ENCODE results near the gene C1orf21.

C1orf21 gene

GRCh38 chr1:184443201-184443600 lies 56.4 kb downstream of the C1orf21 start:
- no peak for DNase-seq (ENCODE audit: extremely low spot score)
- ChIA-PET POLR2A (no interaction called here), CTCF (interaction anchor here (0.8 kb wide), 1 partner anchor 21 kb away, joined by 4 read pairs; no protein-coding TSS in a partner anchor)
- TF ChIP-seq CTCF (IDR thresholded peaks at IDR 0.05; ENCODE audit: control extremely low read depth, extremely low read depth, low read depth, missing control alignments) = no peak

GRCh38 chr1:184443624-184444023 lies 56.8 kb downstream of the C1orf21 start:
- ChIA-PET CTCF (no interaction called here), POLR2A (no interaction called here)
- no peak for TF ChIP-seq CTCF (IDR thresholded peaks at IDR 0.05; ENCODE audit: control extremely low read depth, extremely low read depth, low read depth, missing control alignments)
- no peak for DNase-seq (ENCODE audit: extremely low spot score)

GRCh38 chr1:184445997-184446396 lies 59.2 kb downstream of the C1orf21 start:
- TF ChIP-seq CTCF (IDR thresholded peaks at IDR 0.05; ENCODE audit: control extremely low read depth, extremely low read depth, low read depth, missing control alignments) = no peak
- no peak for DNase-seq (ENCODE audit: extremely low spot score)
- CTCF ChIA-PET = no interaction called here
- POLR2A ChIA-PET = interaction anchor here (0.6 kb wide), 1 partner anchor 9 kb away, joined by 3 read pairs; no protein-coding TSS in a partner anchor

- ChIA-PET CTCF (no interaction called here), POLR2A (no interaction called here)
- TF ChIP-seq CTCF (IDR thresholded peaks at IDR 0.05; ENCODE audit: control extremely low read depth, extremely low read depth, low read depth, missing control alignments) = no peak
- no peak for DNase-seq (ENCODE audit: extremely low spot score)
These were observed 60.9 kb downstream of the C1orf21 start for GRCh38 chr1:184447651-184448185.

- CTCF ChIA-PET = interaction anchor here (2.4 kb wide), 1 partner anchor 12 kb away, joined by 7 read pairs; no protein-coding TSS in a partner anchor
- DNase-seq (ENCODE audit: extremely low spot score) = no peak
- POLR2A ChIA-PET = no interaction called here
- no peak for TF ChIP-seq CTCF (IDR thresholded peaks at IDR 0.05; ENCODE audit: control extremely low read depth, extremely low read depth, low read depth, missing control alignments)
These were observed 63.1 kb downstream of the C1orf21 start for GRCh38 chr1:184449916-184450315.

GRCh38 chr1:184455786-184456185 lies 69.0 kb downstream of the C1orf21 start:
- ChIA-PET CTCF (interaction anchor here (0.9 to 2.1 kb wide), 3 partner anchors 12 to 37 kb away, joined by 3 to 4 read pairs (median 3); no protein-coding TSS in a partner anchor), POLR2A (no interaction called here)
- no peak for DNase-seq (ENCODE audit: extremely low spot score)
- no peak for TF ChIP-seq CTCF (IDR thresholded peaks at IDR 0.05; ENCODE audit: control extremely low read depth, extremely low read depth, low read depth, missing control alignments)
